Activated CD4-positive, alpha-beta T cell treated with anti-CD3 and anti-CD28 coated beads for 4 hours (primary cell): Measurements from ENCODE around the gene DDX49.

ENCODE experiments used
- DNase-seq, 2 donors: peaks; one replicate each; pipeline ENCODE4 v3.0.0-alpha.2; 2020

The DDX49 gene

GRCh38 chr19:18919086-18919899 is at the start of gene DDX49, which contains the start of gene COPE:
DDX49 (plus strand) TSS chr19:18919715; CDS start chr19:18919742, 27 bp downstream.
COPE (minus strand) TSS chr19:18919387; CDS start chr19:18919348, 39 bp downstream.
- DNase-seq, result peak; percentile 93 to 96

GRCh38 chr19:18869781-18870530 is 49.6 kb upstream of the DDX49 start:
- DNase-seq, result no peak

GRCh38 chr19:18870531-18871172 is 48.9 kb upstream of the DDX49 start:
- no peak for DNase-seq

- DNase-seq, result no peak
These were observed 48.0 kb upstream of the DDX49 start for GRCh38 chr19:18871543-18871942.

- DNase-seq, result no peak
These were observed 43.8 kb upstream of the DDX49 start for GRCh38 chr19:18875726-18876125.

GRCh38 chr19:18876865-18877264 is 42.6 kb upstream of the DDX49 start:
- DNase-seq, result no peak

GRCh38 chr19:18878058-18878797 is 41.3 kb upstream of the DDX49 start:
- DNase-seq, result no peak

GRCh38 chr19:18878858-18879578 is 40.5 kb upstream of the DDX49 start:
- DNase-seq, result no peak

GRCh38 chr19:18879579-18880373 is 39.7 kb upstream of the DDX49 start:
- DNase-seq, result no peak

- DNase-seq, result no peak
These were observed 38.0 kb upstream of the DDX49 start for GRCh38 chr19:18881491-18881890.

DNA sequence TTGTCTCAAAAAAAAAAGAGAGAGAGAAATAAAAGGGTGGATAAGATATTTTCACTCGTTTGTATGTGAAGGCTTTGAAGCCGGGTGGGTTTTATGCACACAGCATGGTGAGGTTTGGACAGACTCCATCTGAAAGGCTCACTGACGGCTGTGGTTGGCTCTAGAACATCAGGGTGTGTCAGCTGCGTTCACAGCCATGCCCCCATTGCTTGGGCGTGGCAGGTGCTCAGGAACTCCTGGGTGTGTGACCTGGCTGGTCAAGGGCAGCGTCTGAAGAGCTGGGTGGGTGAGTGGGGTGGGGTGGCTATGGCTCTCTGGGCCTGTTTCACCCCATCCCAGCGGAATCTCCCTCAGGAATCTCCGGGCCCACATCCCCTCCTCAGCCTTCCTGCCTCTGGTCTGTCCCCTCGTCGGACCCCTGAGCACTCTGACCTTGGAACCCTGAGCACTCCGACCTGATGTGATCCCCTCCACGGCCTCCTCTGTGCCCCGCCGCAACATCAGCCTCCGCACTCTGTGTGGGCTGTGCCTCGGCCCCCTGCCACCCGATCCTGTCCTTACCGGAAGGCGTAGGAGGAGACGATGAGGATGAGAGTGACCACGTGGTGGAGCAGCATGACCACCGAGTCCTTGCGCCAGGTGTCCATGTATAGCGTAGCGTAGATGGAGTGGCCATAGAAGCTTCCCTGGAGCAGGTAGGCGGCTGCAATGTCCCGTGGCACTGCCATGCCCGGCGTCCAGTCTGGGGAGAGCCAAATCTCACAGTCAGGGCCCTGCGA is 35.8 kb upstream of the DDX49 start:
- no peak for DNase-seq

- DNase-seq, result no peak
These were observed 32.5 kb upstream of the DDX49 start for GRCh38 chr19:18886972-18887371.

GRCh38 chr19:18889949-18890745 is 29.4 kb upstream of the DDX49 start:
- DNase-seq, result no peak

DNA sequence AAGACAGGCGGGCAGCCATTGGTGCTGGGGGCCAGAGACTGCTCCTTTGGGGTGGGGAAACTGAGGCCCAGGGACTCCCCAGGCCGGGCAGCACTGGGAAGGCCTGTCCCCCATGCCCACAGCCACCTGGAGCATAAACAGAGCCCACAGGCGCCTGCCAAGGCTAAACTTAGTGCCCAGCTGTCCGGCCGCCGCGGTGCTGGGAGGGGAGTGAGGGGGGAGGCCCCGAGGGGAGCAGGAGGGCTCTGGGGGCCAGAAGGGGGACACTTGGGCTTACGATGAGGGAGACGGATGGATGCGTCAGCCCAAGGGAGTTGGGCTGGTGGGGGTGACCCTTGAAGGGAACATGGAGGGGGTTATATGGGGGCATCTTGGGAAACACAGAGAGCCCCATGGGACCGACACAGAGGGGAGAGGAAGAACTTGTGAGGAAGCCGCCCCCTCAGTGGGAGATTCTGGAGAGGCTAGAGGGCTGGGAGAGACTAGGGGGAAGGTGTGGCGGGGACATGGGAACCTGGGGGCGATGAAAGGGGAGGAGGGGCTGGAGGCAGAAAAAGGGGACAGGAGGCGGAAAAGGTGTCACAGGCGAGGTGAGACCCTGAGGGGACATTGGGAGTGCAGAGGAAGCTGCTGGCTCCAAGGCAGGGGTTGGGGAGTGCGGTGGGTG is 25.8 kb upstream of the DDX49 start:
- no peak for DNase-seq

- no peak for DNase-seq
These were observed 25.1 kb upstream of the DDX49 start for GRCh38 chr19:18894254-18895037.

DNA sequence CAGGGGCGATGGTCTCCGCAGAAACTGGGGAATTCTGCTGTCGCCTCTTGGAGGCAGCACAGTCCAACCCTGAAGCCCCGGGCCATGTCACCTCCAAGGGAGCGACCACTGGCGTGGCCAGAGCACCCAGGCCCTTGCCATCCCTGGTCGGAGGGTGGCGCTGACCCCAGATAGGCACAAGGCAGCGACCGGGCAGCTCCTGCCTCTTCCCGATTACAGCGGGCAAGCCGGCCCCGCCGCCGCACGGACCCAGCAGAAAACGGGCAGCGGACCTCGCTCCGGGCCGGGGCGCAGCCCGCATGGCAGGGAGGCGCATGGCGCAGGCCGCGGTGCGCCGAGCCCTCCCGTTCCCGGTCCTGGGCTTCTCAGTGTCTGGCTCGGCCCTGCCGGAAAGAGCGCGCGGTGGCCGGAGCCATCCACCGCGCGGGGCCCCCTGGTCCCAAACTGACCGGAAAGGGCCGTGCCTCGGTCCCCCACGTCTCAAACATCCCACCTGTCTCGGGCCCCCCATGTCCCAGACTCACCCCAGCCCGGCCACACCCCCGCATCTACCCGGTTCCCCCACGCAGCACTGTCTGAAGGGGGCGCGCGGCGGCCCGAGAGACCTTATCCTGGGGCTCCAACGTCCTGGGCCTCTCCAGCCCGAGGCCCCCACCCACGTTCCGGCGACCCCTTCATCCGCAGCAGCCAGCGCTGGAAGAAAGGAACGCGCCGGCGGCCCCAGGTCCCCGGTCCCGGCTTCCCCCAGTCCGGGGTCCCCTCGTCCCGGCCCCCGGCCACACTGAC is 24.3 kb upstream of the DDX49 start:
- no peak for DNase-seq

GRCh38 chr19:18895824-18896341 is 23.6 kb upstream of the DDX49 start, which contains the start of gene CERS1:
CERS1 (minus strand) TSS chr19:18896158; CDS start chr19:18896072, 86 bp downstream.
- no peak for DNase-seq
